Activated T-helper 17 cell treated with anti-CD3 and anti-CD28 coated beads, Interleukin-2, amount 50 U/mL, for 72 hours (primary cell): Measurements from ENCODE around the gene NHEJ1. TPM values are rescaled to one million over a fixed set of nuclear protein-coding genes. Genes with fewer than 3 reads are reported as not detected.

ENCODE experiments used
- ATAC-seq: fragments of 150-1000 bp; cut with Tn5 transposase; replicated peaks from 2 replicates; pipeline ENCODE4 v1.10.0; 2021; ENCODE audit warnings: mild to moderate bottlenecking, moderate library complexity
- H3K27ac Mint-ChIP-seq: one replicate; pipeline ENCODE4 v1.8.0; 2022; ENCODE audit warnings: mixed read lengths
- H3K27me3 Mint-ChIP-seq: one replicate; pipeline ENCODE4 v1.8.0; 2022; ENCODE audit warnings: mixed read lengths
- H3K36me3 Mint-ChIP-seq: one replicate; pipeline ENCODE4 v1.8.0; 2022; ENCODE audit warnings: low read depth, mild to moderate bottlenecking, mixed read lengths
- H3K4me1 Mint-ChIP-seq: one replicate; pipeline ENCODE4 v1.8.0; 2022; ENCODE audit warnings: mixed read lengths
- H3K4me3 Mint-ChIP-seq: one replicate; pipeline ENCODE4 v1.8.0; 2022; ENCODE audit warnings: mild to moderate bottlenecking, mixed read lengths
- H3K9me3 Mint-ChIP-seq: one replicate; pipeline ENCODE4 v1.8.0; 2022; ENCODE audit warnings: mixed read lengths
- total RNA-seq, 2 donors: library from RNA; stranded (reverse); gene quantifications; one replicate each; pipeline ENCODE4 v1.2.3, GENCODE V29; 2022

NHEJ1 gene
- total RNA-seq, 2 donors from 2014 or later: 24.1 to 26.6 TPM

GRCh38 chr2:219175928-219176817 is 15.6 kb upstream of the NHEJ1 start:
- H3K27me3 Mint-ChIP-seq: no peaks in the 10 kb centered on the region
- ATAC-seq: peak; percentile 23
- H3K4me3 Mint-ChIP-seq: peak overlapping the region; percentile 99
- H3K4me1 Mint-ChIP-seq: peaks cover 24% of the 10 kb centered on the region
- H3K9me3 Mint-ChIP-seq: no peaks in the 10 kb centered on the region
- H3K36me3 Mint-ChIP-seq: peaks cover 89% of the 10 kb centered on the region
- peak overlapping the region; percentile 82 for H3K27ac Mint-ChIP-seq

DNA sequence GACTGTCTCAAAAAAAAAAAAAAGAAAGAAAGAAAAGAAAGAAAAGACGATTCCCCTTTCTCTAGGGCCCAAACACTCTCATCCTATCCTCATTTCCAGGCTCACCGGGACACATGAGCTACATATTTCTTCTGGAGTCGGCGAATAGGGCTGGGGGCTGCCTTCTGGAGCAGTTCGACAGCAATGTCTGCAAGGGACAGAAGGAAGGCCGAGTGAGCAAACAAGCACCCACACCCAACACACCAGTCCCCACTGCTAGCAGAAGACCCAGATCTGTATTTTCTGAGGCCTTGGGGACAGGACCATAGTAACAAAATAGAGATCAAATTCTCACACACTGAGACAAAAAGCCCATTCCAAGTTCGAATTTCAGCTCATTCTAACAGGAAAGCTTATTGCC is 14.9 kb upstream of the NHEJ1 start:
- no peak for ATAC-seq
- peaks cover 17% of the 10 kb centered on the region for H3K4me1 Mint-ChIP-seq
- H3K27me3 Mint-ChIP-seq: no peaks in the 10 kb centered on the region
- H3K9me3 Mint-ChIP-seq: no peaks in the 10 kb centered on the region
- peaks cover 86% of the 10 kb centered on the region for H3K36me3 Mint-ChIP-seq
- peak overlapping the region; percentile 99 for H3K4me3 Mint-ChIP-seq
- H3K27ac Mint-ChIP-seq: peak overlapping the region; percentile 82

DNA sequence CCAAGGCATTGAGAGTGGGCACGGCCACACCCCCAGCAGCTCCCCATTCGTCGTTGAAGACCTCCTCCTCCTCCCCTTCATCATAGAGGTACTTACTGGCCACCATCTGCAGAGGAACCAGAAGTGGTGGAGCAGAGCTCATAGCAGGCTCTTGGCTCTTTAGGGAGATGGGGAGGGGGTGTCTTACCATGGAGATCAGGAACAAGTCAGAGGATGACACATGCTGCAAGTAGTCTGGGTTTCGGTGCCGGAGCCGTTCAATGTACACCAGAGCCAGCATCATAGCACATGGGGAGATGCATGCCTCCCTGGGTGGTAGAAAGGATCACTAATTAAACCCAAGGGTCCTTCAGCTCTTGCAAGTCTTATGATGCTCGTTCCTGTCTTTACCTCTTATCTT is 14.2 kb upstream of the NHEJ1 start:
- Mint-ChIP-seq H3K27ac (peak overlapping the region; percentile 82), H3K4me3 (peak overlapping the region; percentile 99), H3K36me3 (peaks cover 79% of the 10 kb centered on the region), H3K4me1 (peaks cover 16% of the 10 kb centered on the region), H3K9me3 (no peaks in the 10 kb centered on the region), H3K27me3 (no peaks in the 10 kb centered on the region)
- no peak for ATAC-seq

DNA sequence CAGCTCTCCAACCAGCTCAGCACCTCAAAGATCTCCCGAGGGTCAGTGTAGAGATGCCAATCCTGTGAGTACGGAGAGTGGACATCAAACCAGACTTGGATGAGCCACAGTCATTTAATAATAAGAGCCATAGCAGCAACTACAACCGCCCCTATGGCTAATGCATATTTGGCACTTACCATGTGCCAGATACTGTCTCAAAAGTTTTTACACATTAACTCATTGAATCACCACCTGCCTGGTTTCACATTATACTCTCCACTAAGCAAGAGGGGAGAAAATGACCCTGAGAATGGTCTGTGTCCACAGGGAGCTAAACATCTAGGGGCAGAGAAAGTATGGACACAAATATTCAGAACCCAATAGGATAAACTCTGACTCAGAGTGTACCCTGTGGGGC is 13.5 kb upstream of the NHEJ1 start:
- Mint-ChIP-seq H3K27ac (peak overlapping the region; percentile 82), H3K9me3 (no peaks in the 10 kb centered on the region), H3K4me1 (peaks cover 13% of the 10 kb centered on the region), H3K36me3 (peaks cover 72% of the 10 kb centered on the region), H3K27me3 (no peaks in the 10 kb centered on the region), H3K4me3 (peak overlapping the region; percentile 99)
- no peak for ATAC-seq

- H3K27me3 Mint-ChIP-seq: no peaks in the 10 kb centered on the region
- H3K4me3 Mint-ChIP-seq: no peak overlapping the region
- ATAC-seq: no peak
- H3K36me3 Mint-ChIP-seq: peaks cover 65% of the 10 kb centered on the region
- H3K9me3 Mint-ChIP-seq: no peaks in the 10 kb centered on the region
- H3K27ac Mint-ChIP-seq: peak overlapping the region; percentile 63
- peaks cover 11% of the 10 kb centered on the region for H3K4me1 Mint-ChIP-seq
These were observed 12.6 kb upstream of the NHEJ1 start for GRCh38 chr2:219173176-219173575.

GRCh38 chr2:219172231-219173154 is 11.9 kb upstream of the NHEJ1 start:
- no peaks in the 10 kb centered on the region for H3K27me3 Mint-ChIP-seq
- H3K27ac Mint-ChIP-seq: peak overlapping the region; percentile 63
- H3K4me3 Mint-ChIP-seq: no peak overlapping the region
- peaks cover 11% of the 10 kb centered on the region for H3K4me1 Mint-ChIP-seq
- peaks cover 61% of the 10 kb centered on the region for H3K36me3 Mint-ChIP-seq
- no peak for ATAC-seq
- no peaks in the 10 kb centered on the region for H3K9me3 Mint-ChIP-seq

- H3K9me3 Mint-ChIP-seq: no peaks in the 10 kb centered on the region
- H3K27ac Mint-ChIP-seq: peak overlapping the region; percentile 55
- no peaks in the 10 kb centered on the region for H3K27me3 Mint-ChIP-seq
- H3K4me1 Mint-ChIP-seq: peaks cover 11% of the 10 kb centered on the region
- peak; percentile 48 for ATAC-seq
- H3K36me3 Mint-ChIP-seq: peaks cover 54% of the 10 kb centered on the region
- no peak overlapping the region for H3K4me3 Mint-ChIP-seq
These were observed 10.6 kb upstream of the NHEJ1 start for GRCh38 chr2:219171231-219171651.

DNA sequence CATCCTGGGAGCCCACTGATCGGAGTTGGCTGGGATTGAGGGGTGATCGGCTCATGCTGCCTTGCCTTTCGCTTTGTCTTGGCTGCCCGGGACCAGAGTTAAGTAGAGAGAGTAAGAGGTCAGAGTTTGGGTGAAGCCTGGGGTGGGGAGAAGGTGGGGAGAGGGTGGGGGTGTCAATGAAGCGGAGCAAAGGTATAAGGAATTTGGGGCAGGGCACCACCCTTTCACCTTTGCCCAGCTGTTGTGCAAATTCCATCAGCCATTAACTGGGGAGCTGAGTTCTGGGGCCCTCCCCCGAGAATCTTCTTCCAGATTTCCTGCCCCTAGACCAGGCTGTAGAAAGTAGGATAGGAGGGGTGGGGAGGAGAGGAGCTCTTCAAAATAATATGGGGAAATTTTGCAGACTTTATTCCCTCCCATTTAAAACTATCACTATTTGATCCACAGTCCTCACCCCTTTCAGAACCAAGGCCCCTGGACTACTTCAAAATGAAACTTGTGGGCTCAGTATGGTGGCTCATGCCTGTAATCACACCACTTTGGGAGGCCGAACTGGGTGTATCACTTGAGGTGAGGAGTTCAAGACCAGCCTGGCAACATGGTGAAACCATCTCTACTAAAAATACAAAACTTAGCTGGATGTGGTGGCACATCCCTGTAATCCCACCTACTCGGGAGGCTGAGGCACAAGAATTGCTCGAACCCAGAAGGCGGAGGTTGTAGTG is 9.5 kb upstream of the NHEJ1 start, which contains the start of gene SLC23A3:
Gene SLC23A3, minus strand, starts transcription at position 100 of the 725 bp plus-strand sequence. Its CDS starts 45 bp downstream, at position 55.
- Mint-ChIP-seq H3K36me3 (peaks cover 43% of the 10 kb centered on the region), H3K4me3 (no peak within 1 kb of the TSS), H3K9me3 (no peaks in the 10 kb centered on the region), H3K27ac (no peak within 1 kb of the TSS), H3K27me3 (no peaks in the 10 kb centered on the region), H3K4me1 (peaks cover 11% of the 10 kb centered on the region)
- peak; percentile 40 for ATAC-seq

DNA sequence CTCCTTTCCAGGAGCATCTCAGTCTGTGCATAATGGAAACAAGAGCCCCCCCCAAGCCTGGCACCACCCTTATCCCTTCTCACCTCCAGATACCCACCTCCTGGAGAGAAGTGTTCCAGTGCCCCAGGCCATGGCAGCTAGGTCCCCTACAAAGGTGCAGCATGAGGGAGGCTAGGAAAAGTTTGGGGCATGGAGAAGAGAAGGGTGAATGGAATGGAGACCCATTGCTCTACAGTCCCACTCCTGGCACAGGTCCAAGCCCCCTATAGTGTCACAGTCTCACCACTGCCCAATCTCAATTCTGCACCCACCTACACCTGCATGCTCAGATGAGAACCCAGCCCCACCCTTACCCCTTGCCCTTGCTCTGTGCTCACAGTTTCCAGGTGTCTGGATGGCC is 8.3 kb upstream of the NHEJ1 start:
- H3K4me3 Mint-ChIP-seq: no peak overlapping the region
- H3K27me3 Mint-ChIP-seq: no peaks in the 10 kb centered on the region
- ATAC-seq: no peak
- H3K27ac Mint-ChIP-seq: no peak overlapping the region
- H3K4me1 Mint-ChIP-seq: peaks cover 2% of the 10 kb centered on the region
- peaks cover 31% of the 10 kb centered on the region for H3K36me3 Mint-ChIP-seq
- H3K9me3 Mint-ChIP-seq: no peaks in the 10 kb centered on the region

- H3K27ac Mint-ChIP-seq: peak overlapping the region; percentile 56
- no peaks in the 10 kb centered on the region for H3K4me1 Mint-ChIP-seq
- no peak overlapping the region for H3K4me3 Mint-ChIP-seq
- H3K9me3 Mint-ChIP-seq: no peaks in the 10 kb centered on the region
- ATAC-seq: no peak
- H3K27me3 Mint-ChIP-seq: no peaks in the 10 kb centered on the region
- peaks cover 27% of the 10 kb centered on the region for H3K36me3 Mint-ChIP-seq
These were observed 7.9 kb upstream of the NHEJ1 start for GRCh38 chr2:219168526-219168925.

- Mint-ChIP-seq H3K27ac (peak overlapping the region; percentile 56), H3K9me3 (no peaks in the 10 kb centered on the region), H3K27me3 (no peaks in the 10 kb centered on the region), H3K4me1 (no peaks in the 10 kb centered on the region), H3K4me3 (no peak overlapping the region), H3K36me3 (peaks cover 22% of the 10 kb centered on the region)
- ATAC-seq: no peak
These were observed 7.4 kb upstream of the NHEJ1 start for GRCh38 chr2:219167997-219168396.

DNA sequence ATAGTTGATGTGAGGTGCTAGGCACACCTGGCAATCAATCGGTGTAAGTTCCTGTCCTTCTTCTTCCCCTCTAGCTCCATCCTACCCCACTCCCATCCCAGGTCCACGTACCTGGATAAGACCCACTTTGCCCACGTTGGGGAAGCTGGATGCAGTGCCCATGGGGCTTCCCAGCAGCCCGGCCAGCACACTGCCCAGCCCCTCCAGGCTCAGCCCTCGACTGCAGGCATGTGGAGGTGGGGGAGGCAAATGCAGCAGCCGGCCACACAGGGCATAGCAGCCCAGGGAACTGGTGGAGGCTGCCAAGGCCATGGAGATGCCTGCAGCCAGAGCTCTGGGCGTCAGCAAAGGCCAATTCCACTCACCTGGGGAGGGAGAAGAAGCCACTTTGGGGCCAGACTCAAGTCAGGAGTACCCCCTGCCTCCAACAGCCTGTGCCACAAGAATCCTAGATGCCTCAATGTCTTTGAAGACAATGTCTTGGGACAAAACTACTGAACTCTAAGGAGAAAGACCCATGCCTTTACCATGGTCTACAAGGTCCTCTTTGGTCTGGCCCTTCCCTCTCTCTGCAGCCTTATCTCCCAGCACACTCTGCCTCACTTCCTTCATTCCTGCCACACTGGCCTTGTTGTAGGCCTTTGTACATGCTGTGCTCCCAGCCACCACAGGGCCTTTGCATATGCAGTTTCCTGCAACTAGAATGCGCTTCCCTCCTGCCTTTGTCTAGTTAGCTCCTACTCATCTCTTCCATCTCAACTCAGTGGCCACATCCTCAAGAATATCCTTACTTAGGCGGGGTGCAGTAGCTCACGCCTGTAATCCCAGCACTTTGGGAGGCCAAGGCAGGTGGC is 4.7 kb upstream of the NHEJ1 start:
- Mint-ChIP-seq H3K36me3 (no peaks in the 10 kb centered on the region), H3K4me3 (no peak overlapping the region), H3K4me1 (peaks cover 10% of the 10 kb centered on the region), H3K27ac (peak overlapping the region; percentile 7), H3K9me3 (no peaks in the 10 kb centered on the region), H3K27me3 (no peaks in the 10 kb centered on the region)
- ATAC-seq: no peak

- Mint-ChIP-seq H3K36me3 (peaks cover 2% of the 10 kb centered on the region), H3K27ac (peak overlapping the region; percentile 5), H3K27me3 (no peaks in the 10 kb centered on the region), H3K4me3 (no peak overlapping the region), H3K4me1 (peaks cover 15% of the 10 kb centered on the region), H3K9me3 (no peaks in the 10 kb centered on the region)
- no peak for ATAC-seq
These were observed 2.5 kb upstream of the NHEJ1 start for GRCh38 chr2:219163156-219163555.
